HEK293 (cell line): ENCODE measurements around the gene CPE.

ENCODE experiments used
- CTCF ChIA-PET: fragments of 350-600 bp; formaldehyde crosslinking; extraction: SDS; loops from one replicate; lab custom pipeline; 2021; ENCODE audit warnings: antibody characterized with exemption; lab: Yijun Ruan, JAX
- POLR2A ChIA-PET: fragments of 300-600 bp; formaldehyde crosslinking; extraction: SDS; loops from one replicate; lab custom pipeline; 2020; ENCODE audit warnings: antibody characterized with exemption, inconsistent platforms; lab: Yijun Ruan, JAX
- H3K27ac ChIP-seq: fragments of 200-500 bp; sonication (Bioruptor generic); 2 replicates; pipeline ENCODE4 v1.5.1; 2014; ENCODE audit warnings: low read depth, low read length, control low read depth, inconsistent platforms; ENCODE audit errors: extremely low read depth
- H3K36me3 ChIP-seq, 2 experiments: fragments of 200-500 bp in 1 of 2; sonication (Bioruptor generic) in 1 of 2; 1 replicate in 1 of 2; 2 replicates in 1 of 2; pipeline ENCODE4 v1.5.1; 2014 to 2017; ENCODE audit warnings: inconsistent platforms in 2 of 2, low read length in 2 of 2; ENCODE audit not compliant: control insufficient read depth in 2 of 2, insufficient read depth in 1 of 2
- H3K4me1 ChIP-seq: fragments of 200-500 bp; sonication (Bioruptor generic); 2 replicates; pipeline ENCODE4 v1.5.1; 2014; ENCODE audit warnings: mild to moderate bottlenecking, low read length, inconsistent platforms; ENCODE audit not compliant: control insufficient read depth, insufficient read depth
- H3K4me3 ChIP-seq: 2 replicates; pipeline ENCODE4 v1.5.1; 2011; ENCODE audit warnings: low read depth, mild to moderate bottlenecking, control low read depth, low read length, moderate library complexity
- H3K9me3 ChIP-seq: fragments of 200-500 bp; sonication (Bioruptor generic); 2 replicates; pipeline ENCODE4 v1.5.1; 2014; ENCODE audit warnings: low read depth, low read length, inconsistent platforms; ENCODE audit not compliant: control insufficient read depth, insufficient read depth
- BCL11B ChIP-seq: fragments of 450-650 bp; formaldehyde crosslinking; IDR thresholded peaks from 2 replicates; pipeline ENCODE4 v1.5.1; 2016; ENCODE audit warnings: low read depth, missing biosample characterization, missing genetic modification characterization
- GLI2 ChIP-seq: fragments of 450-650 bp; formaldehyde crosslinking; IDR thresholded peaks from 2 replicates; pipeline ENCODE4; 2017; ENCODE audit warnings: missing biosample characterization, missing genetic modification characterization, low read depth, borderline replicate concordance
- SETDB1 ChIP-seq: IDR thresholded peaks from one replicate; pipeline ENCODE4 v1.6.1; 2017; ENCODE audit warnings: mild to moderate bottlenecking, low read length, moderate library complexity, mixed read lengths; ENCODE audit not compliant: insufficient read length
- TRIM28 ChIP-seq: IDR thresholded peaks from 2 replicates; pipeline ENCODE4 v1.6.1; 2011; ENCODE audit warnings: low read length, control low read depth, borderline replicate concordance
- ZEB2 ChIP-seq: fragments of 450-650 bp; formaldehyde crosslinking; IDR thresholded peaks from 2 replicates; pipeline ENCODE4 v1.5.1; 2016; ENCODE audit warnings: missing biosample characterization, missing genetic modification characterization
- ZNF24 ChIP-seq: fragments of 450-650 bp; formaldehyde crosslinking; IDR thresholded peaks from 2 replicates; pipeline ENCODE4 v1.5.1; 2016; ENCODE audit warnings: missing biosample characterization, missing genetic modification characterization
- ZNF248 ChIP-seq: fragments of 450-650 bp; formaldehyde crosslinking; IDR thresholded peaks from 2 replicates; pipeline ENCODE4 v1.5.1; 2017; ENCODE audit warnings: missing biosample characterization, missing genetic modification characterization
- ZNF416 ChIP-seq: fragments of 450-650 bp; formaldehyde crosslinking; IDR thresholded peaks from 2 replicates; pipeline ENCODE4 v1.5.1; 2016; ENCODE audit warnings: missing biosample characterization, missing genetic modification characterization
- ZNF529 ChIP-seq: fragments of 450-650 bp; formaldehyde crosslinking; IDR thresholded peaks from 2 replicates; pipeline ENCODE4 v1.5.1; 2017; ENCODE audit warnings: missing genetic modification characterization, missing biosample characterization; ENCODE audit not compliant: insufficient replicate concordance
- ZNF549 ChIP-seq: fragments of 450-650 bp; IDR thresholded peaks from 2 replicates; pipeline ENCODE4 v1.5.1; 2018; ENCODE audit warnings: missing biosample characterization, missing genetic modification characterization, mild to moderate bottlenecking, inconsistent platforms, moderate library complexity
- ZNF624 ChIP-seq: fragments of 450-650 bp; formaldehyde crosslinking; IDR thresholded peaks from 2 replicates; pipeline ENCODE4 v1.5.1; 2017; ENCODE audit warnings: missing biosample characterization, missing genetic modification characterization
- ZNF626 ChIP-seq: fragments of 450-650 bp; sonication (Bioruptor Pico); formaldehyde crosslinking; IDR thresholded peaks from 2 replicates; pipeline ENCODE4 v1.5.1; 2018; ENCODE audit warnings: missing biosample characterization, missing genetic modification characterization, inconsistent platforms
- ZNF670 ChIP-seq: fragments of 450-650 bp; formaldehyde crosslinking; IDR thresholded peaks from 2 replicates; pipeline ENCODE4 v1.5.1; 2016; ENCODE audit warnings: missing biosample characterization, missing genetic modification characterization, low read depth
- TF ChIP-seq, protein P1 (sequence below): fragments of 450-650 bp; formaldehyde crosslinking; IDR thresholded peaks from 2 replicates; pipeline ENCODE4 v1.5.1; 2016; ENCODE audit warnings: missing biosample characterization, missing genetic modification characterization
- TF ChIP-seq, protein P2 (sequence below): fragments of 450-650 bp; formaldehyde crosslinking; IDR thresholded peaks from 2 replicates; pipeline ENCODE4 v1.5.1; 2017; ENCODE audit warnings: missing biosample characterization, missing genetic modification characterization
- TF ChIP-seq, protein P3 (sequence below): fragments of 450-650 bp; formaldehyde crosslinking; IDR thresholded peaks from 2 replicates; pipeline ENCODE4 v1.5.1; 2016; ENCODE audit warnings: missing biosample characterization, missing genetic modification characterization, borderline replicate concordance

Gene CPE

DNA sequence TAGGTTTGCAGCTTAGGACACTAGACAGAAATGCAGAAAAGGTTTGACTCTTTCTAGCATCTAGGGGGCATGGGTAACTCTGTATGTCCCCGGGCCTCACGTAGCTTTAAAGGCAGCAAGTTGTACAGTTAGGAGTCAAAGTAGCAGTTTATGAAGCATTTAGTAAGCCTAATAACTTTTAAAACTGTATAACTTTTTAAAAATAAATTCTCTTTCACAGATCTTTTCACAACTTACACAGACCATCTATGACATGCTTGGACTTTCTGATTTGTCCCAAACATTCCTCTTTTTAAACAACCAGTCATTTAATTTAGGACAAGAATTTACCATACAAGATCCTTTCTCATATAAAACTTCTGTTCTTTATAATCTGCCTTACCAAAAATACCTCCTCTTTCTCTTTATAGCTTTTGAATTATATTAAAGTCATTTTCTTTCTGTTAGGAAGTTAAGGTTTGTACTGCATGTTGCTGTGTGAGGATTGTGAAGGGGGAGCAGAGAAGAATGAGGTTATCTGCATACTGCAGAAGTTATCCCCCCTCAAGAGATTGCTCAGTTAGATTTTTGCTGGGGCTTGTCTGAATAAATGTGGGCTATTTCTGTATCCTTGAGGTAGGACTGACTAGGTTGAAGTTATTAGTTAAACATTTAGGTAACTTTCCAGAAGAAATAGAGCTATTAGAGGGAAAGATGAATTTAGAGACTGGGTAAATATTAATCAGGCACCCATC, 94.3 kb downstream of the CPE start:
- peaks cover 0 to 40% of the 10 kb centered on the region in 2 experiments; a peak in 1 of 3 replicates for H3K36me3 ChIP-seq
- peak; percentile 100 for TF ChIP-seq SETDB1
- no peak for TF ChIP-seq ZEB2 (tag by site-specific recombination)
- TF ChIP-seq ZNF529 (tag by site-specific recombination) = peak; percentile 32
- no peak for TF ChIP-seq GLI2 (tag by site-specific recombination)
- TF ChIP-seq, protein P1, sequence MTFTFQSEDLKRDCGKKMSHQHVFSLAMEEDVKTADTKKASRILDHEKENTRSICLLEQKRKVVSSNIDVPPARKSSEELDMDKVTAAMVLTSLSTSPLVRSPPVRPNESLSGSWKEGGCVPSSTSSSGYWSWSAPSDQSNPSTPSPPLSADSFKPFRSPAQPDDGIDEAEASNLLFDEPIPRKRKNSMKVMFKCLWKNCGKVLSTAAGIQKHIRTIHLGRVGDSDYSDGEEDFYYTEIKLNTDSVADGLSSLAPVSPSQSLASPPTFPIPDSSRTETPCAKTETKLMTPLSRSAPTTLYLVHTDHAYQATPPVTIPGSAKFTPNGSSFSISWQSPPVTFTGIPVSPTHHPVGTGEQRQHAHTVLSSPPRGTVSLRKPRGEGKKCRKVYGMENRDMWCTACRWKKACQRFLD = no peak
- TF ChIP-seq ZNF24 (tag by site-specific recombination) = no peak
- peak; percentile 40; the same call in 1 of the 2 replicates for TF ChIP-seq ZNF549 (tag by site-specific recombination)
- TF ChIP-seq ZNF416 (tag by site-specific recombination) = no peak
- TF ChIP-seq ZNF626 (tag by site-specific recombination) = 0 out of 2 replicates have a peak, but pooled peaks have one; percentile 62
- no peak for TF ChIP-seq BCL11B (tag by site-specific recombination)
- peak; percentile 95 for TF ChIP-seq TRIM28
- TF ChIP-seq, protein P2, sequence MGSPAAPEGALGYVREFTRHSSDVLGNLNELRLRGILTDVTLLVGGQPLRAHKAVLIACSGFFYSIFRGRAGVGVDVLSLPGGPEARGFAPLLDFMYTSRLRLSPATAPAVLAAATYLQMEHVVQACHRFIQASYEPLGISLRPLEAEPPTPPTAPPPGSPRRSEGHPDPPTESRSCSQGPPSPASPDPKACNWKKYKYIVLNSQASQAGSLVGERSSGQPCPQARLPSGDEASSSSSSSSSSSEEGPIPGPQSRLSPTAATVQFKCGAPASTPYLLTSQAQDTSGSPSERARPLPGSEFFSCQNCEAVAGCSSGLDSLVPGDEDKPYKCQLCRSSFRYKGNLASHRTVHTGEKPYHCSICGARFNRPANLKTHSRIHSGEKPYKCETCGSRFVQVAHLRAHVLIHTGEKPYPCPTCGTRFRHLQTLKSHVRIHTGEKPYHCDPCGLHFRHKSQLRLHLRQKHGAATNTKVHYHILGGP (tag by site-specific recombination) = no peak
- TF ChIP-seq ZNF670 (tag by site-specific recombination) = no peak
- TF ChIP-seq, protein P3, sequence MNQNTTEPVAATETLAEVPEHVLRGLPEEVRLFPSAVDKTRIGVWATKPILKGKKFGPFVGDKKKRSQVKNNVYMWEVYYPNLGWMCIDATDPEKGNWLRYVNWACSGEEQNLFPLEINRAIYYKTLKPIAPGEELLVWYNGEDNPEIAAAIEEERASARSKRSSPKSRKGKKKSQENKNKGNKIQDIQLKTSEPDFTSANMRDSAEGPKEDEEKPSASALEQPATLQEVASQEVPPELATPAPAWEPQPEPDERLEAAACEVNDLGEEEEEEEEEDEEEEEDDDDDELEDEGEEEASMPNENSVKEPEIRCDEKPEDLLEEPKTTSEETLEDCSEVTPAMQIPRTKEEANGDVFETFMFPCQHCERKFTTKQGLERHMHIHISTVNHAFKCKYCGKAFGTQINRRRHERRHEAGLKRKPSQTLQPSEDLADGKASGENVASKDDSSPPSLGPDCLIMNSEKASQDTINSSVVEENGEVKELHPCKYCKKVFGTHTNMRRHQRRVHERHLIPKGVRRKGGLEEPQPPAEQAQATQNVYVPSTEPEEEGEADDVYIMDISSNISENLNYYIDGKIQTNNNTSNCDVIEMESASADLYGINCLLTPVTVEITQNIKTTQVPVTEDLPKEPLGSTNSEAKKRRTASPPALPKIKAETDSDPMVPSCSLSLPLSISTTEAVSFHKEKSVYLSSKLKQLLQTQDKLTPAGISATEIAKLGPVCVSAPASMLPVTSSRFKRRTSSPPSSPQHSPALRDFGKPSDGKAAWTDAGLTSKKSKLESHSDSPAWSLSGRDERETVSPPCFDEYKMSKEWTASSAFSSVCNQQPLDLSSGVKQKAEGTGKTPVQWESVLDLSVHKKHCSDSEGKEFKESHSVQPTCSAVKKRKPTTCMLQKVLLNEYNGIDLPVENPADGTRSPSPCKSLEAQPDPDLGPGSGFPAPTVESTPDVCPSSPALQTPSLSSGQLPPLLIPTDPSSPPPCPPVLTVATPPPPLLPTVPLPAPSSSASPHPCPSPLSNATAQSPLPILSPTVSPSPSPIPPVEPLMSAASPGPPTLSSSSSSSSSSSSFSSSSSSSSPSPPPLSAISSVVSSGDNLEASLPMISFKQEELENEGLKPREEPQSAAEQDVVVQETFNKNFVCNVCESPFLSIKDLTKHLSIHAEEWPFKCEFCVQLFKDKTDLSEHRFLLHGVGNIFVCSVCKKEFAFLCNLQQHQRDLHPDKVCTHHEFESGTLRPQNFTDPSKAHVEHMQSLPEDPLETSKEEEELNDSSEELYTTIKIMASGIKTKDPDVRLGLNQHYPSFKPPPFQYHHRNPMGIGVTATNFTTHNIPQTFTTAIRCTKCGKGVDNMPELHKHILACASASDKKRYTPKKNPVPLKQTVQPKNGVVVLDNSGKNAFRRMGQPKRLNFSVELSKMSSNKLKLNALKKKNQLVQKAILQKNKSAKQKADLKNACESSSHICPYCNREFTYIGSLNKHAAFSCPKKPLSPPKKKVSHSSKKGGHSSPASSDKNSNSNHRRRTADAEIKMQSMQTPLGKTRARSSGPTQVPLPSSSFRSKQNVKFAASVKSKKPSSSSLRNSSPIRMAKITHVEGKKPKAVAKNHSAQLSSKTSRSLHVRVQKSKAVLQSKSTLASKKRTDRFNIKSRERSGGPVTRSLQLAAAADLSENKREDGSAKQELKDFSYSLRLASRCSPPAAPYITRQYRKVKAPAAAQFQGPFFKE (tag by site-specific recombination) = no peak
- TF ChIP-seq ZNF624 (tag by site-specific recombination) = no peak
- no peak for TF ChIP-seq ZNF248 (tag by site-specific recombination)
- H3K27ac ChIP-seq = no peak overlapping the region
- ChIA-PET CTCF (interaction anchor here (0.6 to 1.2 kb wide), 2 partner anchors 340 to 360 kb away, joined by 3 read pairs; partner anchors contain the start of gene TMEM192), POLR2A (no interaction called here)
- H3K9me3 ChIP-seq = no peaks in the 10 kb centered on the region
- H3K4me1 ChIP-seq = no peaks in the 10 kb centered on the region
- no peak overlapping the region for H3K4me3 ChIP-seq
